Measurements from ENCODE around the gene SLC25A13. TPM values are rescaled to one million over a fixed set of nuclear protein-coding genes. Genes with fewer than 3 reads are reported as not detected.
A peak's percentile ranks its signal among the peaks of the same experiment; 100 is the strongest.

The SLC25A13 gene
- total RNA-seq, 1 experiment from 2014 or later, result 77.2 TPM

DNA sequence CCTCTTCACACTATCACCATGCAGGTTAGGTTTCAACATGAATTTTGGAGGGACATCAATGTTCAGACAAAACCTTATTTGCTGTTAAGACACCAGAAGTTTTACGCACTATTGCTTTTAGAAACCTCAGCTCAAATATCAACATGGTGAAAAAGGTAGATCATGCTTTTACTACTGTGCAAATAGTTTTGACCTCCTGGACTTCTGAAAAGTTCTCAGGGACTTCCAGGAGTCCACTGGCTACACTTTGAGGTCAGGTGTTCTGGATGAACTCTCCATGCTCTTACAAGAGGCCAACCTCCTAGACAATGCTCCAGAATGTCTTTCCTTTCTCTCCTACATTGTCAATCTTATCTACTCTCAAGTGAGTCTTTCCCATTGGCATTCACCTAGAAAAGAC, 55.9 kb downstream of the SLC25A13 start:
- H3K36me3 Mint-ChIP-seq, result peaks cover 17% of the 10 kb centered on the region
- H3K4me1 Mint-ChIP-seq, result 0 out of 2 replicates have a peak, but pooled peaks cover 6% of the 10 kb centered on the region
- TF ChIP-seq ZNF317 (CRISPR knock-in tag; IDR thresholded peaks at IDR 0.05; ENCODE audit: borderline replicate concordance, low read depth) (no peak), FOXJ3 (CRISPR knock-in tag; IDR thresholded peaks at IDR 0.05; ENCODE audit: borderline replicate concordance) (no peak), NFATC4 (CRISPR knock-in tag; IDR thresholded peaks at IDR 0.05) (no peak), NFYB (CRISPR knock-in tag; conservative IDR thresholded peaks at IDR 0.05; ENCODE audit: low read depth) (no peak), GTF2I (CRISPR knock-in tag; conservative IDR thresholded peaks at IDR 0.05) (no peak), ZNF138 (CRISPR knock-in tag; conservative IDR thresholded peaks at IDR 0.05) (no peak)
- TF ChIP-seq, protein P1, sequence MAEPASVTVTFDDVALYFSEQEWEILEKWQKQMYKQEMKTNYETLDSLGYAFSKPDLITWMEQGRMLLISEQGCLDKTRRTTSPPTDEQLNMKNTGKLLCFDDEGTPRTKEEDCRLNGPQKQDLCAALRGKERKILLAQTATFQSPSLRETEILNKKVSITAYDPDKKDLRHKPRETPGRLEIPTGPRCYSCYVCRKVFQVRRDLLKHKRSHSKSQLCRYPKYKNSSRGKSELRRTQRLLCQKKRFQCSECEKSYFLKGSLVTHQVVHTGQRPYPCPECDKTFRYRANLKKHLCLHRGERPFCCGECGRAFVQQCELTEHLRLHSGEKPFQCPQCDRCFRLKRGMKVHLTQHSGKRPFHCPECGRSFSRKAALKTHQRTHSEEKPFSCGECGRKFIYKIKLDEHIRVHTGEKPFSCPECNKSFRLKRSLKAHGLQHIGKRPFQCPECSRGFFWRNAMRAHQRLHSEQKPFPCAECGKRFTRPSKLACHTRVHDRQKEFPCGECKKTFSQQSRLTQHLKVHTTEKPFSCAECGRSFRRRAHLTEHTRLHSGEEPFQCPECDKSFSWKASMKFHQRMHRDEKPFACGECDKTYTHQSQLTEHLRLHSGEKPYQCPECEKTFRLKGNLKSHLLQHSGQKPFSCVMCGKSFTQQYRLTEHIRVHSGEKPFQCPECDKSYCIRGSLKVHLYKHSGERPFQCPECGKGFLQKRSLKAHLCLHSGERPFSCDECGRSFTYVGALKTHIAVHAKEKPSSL (CRISPR knock-in tag; conservative IDR thresholded peaks at IDR 0.05), result no peak
- TF ChIP-seq, protein P2, sequence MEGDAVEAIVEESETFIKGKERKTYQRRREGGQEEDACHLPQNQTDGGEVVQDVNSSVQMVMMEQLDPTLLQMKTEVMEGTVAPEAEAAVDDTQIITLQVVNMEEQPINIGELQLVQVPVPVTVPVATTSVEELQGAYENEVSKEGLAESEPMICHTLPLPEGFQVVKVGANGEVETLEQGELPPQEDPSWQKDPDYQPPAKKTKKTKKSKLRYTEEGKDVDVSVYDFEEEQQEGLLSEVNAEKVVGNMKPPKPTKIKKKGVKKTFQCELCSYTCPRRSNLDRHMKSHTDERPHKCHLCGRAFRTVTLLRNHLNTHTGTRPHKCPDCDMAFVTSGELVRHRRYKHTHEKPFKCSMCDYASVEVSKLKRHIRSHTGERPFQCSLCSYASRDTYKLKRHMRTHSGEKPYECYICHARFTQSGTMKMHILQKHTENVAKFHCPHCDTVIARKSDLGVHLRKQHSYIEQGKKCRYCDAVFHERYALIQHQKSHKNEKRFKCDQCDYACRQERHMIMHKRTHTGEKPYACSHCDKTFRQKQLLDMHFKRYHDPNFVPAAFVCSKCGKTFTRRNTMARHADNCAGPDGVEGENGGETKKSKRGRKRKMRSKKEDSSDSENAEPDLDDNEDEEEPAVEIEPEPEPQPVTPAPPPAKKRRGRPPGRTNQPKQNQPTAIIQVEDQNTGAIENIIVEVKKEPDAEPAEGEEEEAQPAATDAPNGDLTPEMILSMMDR (IDR thresholded peaks at IDR 0.05), result no peak
- no peak for DNase-seq (ENCODE audit: low spot score)
- H3K27me3 Mint-ChIP-seq (ENCODE audit: low read depth), result no peaks in the 10 kb centered on the region
- H3K27ac Mint-ChIP-seq, result no peak overlapping the region
- ChIA-PET POLR2A (no interaction called here), CTCF (no interaction called here)
- no peak overlapping the region for H3K4me3 Mint-ChIP-seq
- ATAC-seq, result no peak
- H3K9me3 Mint-ChIP-seq, result peaks cover 3% of the 10 kb centered on the region

DNA sequence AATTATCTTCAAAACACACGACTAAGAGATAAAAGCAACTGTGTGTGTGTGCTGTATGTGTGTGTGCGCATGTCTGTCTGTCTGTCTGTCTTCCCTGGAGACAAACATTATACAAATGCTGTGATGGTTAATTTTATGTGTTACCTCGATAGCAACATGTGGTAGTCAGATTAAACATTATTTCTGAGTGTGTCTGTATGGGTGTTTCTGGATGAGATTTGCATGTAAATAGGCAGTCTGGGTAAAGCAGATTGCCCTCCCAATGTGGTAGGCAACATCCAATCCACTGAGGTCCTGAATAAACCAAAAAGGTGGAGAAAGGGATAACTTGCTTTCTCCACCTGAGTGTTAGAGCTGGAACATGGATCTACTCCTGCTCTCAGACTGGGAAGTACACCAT, 67.9 kb downstream of the SLC25A13 start:
- H3K4me1 Mint-ChIP-seq, result peaks cover 21% of the 10 kb centered on the region
- DNase-seq (ENCODE audit: low spot score), result no peak
- peaks cover 14% of the 10 kb centered on the region for H3K36me3 Mint-ChIP-seq
- ATAC-seq, result peak; percentile 50; the same call in 1 of the 2 replicates
- POLR2A ChIA-PET, result no interaction called here
- H3K9me3 Mint-ChIP-seq, result peaks cover 25% of the 10 kb centered on the region
- no peaks in the 10 kb centered on the region for H3K27me3 Mint-ChIP-seq (ENCODE audit: low read depth)
- CTCF ChIA-PET, result no interaction called here
- H3K27ac Mint-ChIP-seq, result no peak overlapping the region
- H3K4me3 Mint-ChIP-seq, result no peak overlapping the region
- TF ChIP-seq ELF4 (CRISPR knock-in tag; IDR thresholded peaks at IDR 0.05; ENCODE audit: low read depth), result no peak
- TF ChIP-seq, protein P3, sequence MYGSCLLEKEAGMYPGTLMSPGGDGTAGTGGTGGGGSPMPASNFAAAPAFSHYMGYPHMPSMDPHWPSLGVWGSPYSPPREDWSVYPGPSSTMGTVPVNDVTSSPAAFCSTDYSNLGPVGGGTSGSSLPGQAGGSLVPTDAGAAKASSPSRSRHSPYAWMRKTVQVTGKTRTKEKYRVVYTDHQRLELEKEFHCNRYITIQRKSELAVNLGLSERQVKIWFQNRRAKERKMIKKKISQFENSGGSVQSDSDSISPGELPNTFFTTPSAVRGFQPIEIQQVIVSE (CRISPR knock-in tag; IDR thresholded peaks at IDR 0.05; ENCODE audit: borderline replicate concordance), result no peak
- no peak for TF ChIP-seq IRF2 (CRISPR knock-in tag; IDR thresholded peaks at IDR 0.05; ENCODE audit: borderline replicate concordance, low read depth)
- TF ChIP-seq PRRX2 (CRISPR knock-in tag; IDR thresholded peaks at IDR 0.05), result no peak
- TF ChIP-seq HMGA2 (CRISPR knock-in tag; IDR thresholded peaks at IDR 0.05), result no peak
- TF ChIP-seq, protein P4, sequence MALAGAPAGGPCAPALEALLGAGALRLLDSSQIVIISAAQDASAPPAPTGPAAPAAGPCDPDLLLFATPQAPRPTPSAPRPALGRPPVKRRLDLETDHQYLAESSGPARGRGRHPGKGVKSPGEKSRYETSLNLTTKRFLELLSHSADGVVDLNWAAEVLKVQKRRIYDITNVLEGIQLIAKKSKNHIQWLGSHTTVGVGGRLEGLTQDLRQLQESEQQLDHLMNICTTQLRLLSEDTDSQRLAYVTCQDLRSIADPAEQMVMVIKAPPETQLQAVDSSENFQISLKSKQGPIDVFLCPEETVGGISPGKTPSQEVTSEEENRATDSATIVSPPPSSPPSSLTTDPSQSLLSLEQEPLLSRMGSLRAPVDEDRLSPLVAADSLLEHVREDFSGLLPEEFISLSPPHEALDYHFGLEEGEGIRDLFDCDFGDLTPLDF (CRISPR knock-in tag; IDR thresholded peaks at IDR 0.05), result no peak
- TF ChIP-seq ZBTB21 (CRISPR knock-in tag; IDR thresholded peaks at IDR 0.05; ENCODE audit: borderline replicate concordance), result no peak
- TF ChIP-seq NFE2L1 (CRISPR knock-in tag; IDR thresholded peaks at IDR 0.05), result no peak
- TF ChIP-seq, protein P5, sequence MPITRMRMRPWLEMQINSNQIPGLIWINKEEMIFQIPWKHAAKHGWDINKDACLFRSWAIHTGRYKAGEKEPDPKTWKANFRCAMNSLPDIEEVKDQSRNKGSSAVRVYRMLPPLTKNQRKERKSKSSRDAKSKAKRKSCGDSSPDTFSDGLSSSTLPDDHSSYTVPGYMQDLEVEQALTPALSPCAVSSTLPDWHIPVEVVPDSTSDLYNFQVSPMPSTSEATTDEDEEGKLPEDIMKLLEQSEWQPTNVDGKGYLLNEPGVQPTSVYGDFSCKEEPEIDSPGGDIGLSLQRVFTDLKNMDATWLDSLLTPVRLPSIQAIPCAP (CRISPR knock-in tag; IDR thresholded peaks at IDR 0.05), result no peak
- no peak for TF ChIP-seq ZNF416 (CRISPR knock-in tag; IDR thresholded peaks at IDR 0.05)
- TF ChIP-seq FOXK1 (CRISPR knock-in tag; IDR thresholded peaks at IDR 0.05), result no peak
- TF ChIP-seq, protein P6, sequence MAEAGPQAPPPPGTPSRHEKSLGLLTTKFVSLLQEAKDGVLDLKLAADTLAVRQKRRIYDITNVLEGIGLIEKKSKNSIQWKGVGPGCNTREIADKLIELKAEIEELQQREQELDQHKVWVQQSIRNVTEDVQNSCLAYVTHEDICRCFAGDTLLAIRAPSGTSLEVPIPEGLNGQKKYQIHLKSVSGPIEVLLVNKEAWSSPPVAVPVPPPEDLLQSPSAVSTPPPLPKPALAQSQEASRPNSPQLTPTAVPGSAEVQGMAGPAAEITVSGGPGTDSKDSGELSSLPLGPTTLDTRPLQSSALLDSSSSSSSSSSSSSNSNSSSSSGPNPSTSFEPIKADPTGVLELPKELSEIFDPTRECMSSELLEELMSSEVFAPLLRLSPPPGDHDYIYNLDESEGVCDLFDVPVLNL (CRISPR knock-in tag; IDR thresholded peaks at IDR 0.05; ENCODE audit: borderline replicate concordance, low read depth), result no peak
- TF ChIP-seq, protein P7, sequence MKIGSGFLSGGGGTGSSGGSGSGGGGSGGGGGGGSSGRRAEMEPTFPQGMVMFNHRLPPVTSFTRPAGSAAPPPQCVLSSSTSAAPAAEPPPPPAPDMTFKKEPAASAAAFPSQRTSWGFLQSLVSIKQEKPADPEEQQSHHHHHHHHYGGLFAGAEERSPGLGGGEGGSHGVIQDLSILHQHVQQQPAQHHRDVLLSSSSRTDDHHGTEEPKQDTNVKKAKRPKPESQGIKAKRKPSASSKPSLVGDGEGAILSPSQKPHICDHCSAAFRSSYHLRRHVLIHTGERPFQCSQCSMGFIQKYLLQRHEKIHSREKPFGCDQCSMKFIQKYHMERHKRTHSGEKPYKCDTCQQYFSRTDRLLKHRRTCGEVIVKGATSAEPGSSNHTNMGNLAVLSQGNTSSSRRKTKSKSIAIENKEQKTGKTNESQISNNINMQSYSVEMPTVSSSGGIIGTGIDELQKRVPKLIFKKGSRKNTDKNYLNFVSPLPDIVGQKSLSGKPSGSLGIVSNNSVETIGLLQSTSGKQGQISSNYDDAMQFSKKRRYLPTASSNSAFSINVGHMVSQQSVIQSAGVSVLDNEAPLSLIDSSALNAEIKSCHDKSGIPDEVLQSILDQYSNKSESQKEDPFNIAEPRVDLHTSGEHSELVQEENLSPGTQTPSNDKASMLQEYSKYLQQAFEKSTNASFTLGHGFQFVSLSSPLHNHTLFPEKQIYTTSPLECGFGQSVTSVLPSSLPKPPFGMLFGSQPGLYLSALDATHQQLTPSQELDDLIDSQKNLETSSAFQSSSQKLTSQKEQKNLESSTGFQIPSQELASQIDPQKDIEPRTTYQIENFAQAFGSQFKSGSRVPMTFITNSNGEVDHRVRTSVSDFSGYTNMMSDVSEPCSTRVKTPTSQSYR (CRISPR knock-in tag; IDR thresholded peaks at IDR 0.05), result no peak
- TF ChIP-seq, protein P8, sequence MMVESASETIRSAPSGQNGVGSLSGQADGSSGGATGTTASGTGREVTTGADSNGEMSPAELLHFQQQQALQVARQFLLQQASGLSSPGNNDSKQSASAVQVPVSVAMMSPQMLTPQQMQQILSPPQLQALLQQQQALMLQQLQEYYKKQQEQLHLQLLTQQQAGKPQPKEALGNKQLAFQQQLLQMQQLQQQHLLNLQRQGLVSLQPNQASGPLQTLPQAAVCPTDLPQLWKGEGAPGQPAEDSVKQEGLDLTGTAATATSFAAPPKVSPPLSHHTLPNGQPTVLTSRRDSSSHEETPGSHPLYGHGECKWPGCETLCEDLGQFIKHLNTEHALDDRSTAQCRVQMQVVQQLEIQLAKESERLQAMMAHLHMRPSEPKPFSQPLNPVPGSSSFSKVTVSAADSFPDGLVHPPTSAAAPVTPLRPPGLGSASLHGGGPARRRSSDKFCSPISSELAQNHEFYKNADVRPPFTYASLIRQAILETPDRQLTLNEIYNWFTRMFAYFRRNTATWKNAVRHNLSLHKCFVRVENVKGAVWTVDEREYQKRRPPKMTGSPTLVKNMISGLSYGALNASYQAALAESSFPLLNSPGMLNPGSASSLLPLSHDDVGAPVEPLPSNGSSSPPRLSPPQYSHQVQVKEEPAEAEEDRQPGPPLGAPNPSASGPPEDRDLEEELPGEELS (CRISPR knock-in tag; IDR thresholded peaks at IDR 0.05), result no peak
